Germinal center (tissue), 1 donor: ENCODE measurements around the gene SLC4A11.
"Not testable (repeated sequence)": the region's sequence is repeated elsewhere in the genome, so short reads cannot be mapped to it uniquely, and the experiment has no call there.

Experiments used
- DNase-seq: peaks from one replicate; pipeline ENCODE4 v3.0.0; 2012; ENCODE audit warnings: mixed read lengths, low spot score

The SLC4A11 gene

DNA sequence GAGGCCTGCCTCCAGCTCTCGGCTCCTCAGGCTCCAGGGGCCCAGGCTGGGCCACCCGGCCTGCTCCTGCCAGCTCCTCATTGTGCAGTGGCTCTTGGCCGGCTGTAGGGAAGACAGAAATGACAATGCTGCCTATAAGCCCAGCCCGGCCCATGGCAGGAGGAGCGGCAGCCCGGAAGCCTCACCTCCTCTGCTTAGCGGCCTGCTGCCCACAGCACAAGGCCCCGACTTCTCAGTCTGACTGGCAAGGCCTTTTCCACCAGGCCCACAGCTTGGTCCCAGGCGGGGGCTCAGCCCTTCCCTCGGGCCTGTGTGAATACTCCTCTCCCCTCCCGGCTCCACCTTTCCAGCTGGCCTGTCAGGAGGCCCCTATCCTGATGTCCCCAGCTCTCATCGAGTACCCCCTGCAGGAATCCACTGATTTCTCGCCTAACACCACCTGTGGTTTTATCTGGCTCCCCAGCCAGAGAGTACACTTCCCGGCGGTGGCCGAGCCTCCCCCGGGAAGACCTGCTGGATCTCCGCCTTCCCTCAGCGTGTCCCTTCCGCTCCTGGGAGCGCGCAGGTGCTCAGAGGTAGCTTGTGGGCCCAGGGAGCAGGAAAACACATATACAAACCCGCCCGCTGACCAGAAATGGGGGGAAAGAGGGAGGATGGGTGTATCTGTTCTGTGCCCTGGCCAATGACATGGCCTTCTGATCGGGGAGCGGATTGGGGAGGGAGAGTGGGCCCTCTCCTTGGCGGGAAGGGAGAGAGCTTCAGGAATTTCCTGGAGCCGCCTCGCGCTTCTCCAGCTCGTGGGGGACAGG, 35.5 kb downstream of the SLC4A11 start:
- peak; percentile 27 for DNase-seq

DNA sequence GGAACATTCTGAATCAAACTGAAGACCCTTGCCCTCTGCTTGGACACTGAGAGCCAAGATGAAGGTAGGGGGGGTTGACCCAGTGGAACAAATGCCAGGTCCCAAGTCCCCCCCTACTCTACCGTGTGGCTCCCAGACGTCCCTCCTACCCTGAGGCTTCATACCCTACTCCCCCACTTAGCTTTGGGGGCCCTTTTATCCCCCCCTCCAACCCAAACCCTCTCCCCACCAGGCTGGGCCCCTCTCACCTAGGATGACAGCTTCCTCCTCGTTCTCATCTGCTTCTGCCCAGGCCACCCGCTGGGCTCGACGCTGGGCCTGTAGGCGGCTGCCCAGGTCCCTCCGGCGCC, 36.0 kb downstream of the SLC4A11 start:
- DNase-seq = no peak

DNA sequence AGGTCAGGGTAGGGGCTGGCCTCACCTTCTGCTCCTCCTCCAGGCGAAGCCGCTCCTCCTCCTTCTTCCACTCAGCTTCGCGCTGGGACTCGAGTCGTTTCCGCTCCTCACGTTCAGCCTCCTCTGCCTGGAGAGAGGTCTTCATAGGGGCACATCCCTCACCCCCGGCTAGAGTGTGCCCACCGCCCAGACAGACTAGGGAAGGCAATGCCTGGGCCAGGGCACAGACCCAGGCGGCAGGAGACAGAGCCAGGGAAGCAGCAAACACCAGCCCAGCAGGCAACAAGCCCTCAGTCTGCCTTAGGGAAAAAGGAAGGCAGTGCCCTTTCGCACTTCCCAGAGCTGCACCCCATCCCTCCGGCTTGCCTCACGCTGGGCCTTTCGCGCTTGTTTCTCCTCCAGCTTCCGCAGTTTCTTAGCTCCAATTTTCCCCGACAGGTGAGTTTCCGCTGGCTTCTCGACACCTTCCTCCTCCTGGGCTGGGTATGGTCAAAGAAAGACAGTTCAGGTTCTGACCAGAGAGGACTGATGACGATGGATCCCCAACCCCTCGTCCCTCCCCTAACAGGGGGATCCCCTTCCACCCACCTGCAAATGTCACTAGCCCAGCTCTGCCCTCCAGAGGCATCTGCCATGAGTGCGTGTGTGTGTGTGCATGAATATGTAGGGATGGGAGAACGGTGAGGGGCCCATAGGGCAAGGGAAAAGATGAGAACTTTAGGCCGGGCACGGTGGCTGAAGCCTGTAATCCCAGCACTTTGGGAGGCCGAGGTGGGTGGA, 38.8 kb downstream of the SLC4A11 start:
- DNase-seq = no peak

DNA sequence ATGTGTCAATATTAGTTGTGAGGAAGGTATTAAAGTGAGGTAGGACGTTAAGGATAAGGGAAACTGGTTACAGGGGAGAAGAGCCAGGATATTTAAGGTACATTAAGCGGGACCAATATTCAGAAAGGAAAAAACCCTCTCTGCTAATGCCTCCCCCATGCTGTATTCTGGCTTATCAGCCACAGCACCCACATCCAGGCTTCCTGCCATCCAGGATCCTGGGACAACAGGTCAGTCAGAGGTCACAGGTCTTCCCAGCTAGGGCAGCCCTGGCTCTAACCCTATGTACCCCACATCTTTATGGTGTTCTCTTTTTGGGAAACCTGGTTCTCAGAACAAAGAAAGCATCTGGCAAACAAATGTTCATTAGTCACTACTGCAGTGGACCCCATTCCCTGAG, 39.8 kb downstream of the SLC4A11 start:
- no peak for DNase-seq

DNA sequence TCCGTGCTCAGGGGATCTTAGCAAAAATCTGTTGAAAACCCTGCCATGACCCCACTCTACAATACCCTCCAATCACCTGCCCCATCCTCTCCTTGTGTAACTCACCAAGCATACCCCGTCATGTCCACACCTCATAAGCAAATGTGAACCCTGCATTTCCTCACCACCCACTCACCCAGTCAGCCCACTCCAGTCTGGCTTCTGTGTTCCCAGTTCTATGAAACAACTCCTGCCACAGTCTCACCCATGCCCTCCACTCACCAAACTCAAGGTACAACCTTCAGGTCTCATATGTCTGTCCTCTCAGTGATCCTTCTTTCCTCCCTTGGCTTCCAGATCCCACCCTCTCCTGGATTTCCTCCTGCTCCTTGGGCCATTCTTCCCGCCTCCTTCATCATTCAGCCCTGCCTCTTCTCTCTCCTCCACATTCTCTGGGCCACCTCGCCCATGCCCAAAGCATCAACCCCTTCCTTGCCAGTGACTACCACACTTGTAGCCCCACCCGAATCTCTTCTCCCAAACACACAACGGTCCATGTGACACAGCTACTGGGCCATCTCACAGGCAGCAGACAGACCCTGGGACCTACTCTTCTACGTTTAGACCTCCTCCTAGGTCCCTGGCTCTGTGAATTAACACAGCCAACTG, 43.3 kb downstream of the SLC4A11 start:
- no peak for DNase-seq

DNA sequence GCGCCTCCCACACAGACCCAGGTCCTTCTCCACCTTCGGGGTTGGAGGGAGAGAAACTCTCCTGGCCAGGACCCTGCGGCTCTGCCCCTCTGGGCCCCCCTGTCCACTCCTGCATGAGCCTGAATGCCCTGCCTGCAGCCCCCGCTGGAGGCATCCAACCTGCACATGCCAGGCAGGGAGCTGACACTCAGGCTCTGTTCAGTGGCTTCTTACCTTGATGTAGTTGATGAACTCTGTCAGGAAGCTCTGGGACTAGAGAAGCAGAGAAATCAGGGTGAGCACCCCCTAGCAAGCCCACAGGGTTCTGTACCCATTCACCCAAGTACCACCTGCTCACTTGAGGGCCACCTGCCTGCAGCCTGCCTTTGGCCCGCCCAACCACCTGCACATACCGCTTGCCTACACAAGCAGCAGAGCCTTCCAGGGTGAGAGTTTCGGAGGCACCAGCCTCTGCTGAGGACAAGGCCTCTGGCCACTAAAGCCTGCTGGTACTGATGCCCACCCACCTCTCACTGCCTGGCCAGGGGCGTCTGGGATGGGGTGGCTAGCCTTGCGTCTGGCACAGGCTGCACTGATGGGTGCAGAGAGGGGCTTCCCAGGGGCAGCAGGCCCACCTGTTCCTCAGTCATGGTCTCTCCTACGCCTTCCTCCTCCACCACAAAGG, 44.2 kb downstream of the SLC4A11 start:
- DNase-seq = no peak

DNA sequence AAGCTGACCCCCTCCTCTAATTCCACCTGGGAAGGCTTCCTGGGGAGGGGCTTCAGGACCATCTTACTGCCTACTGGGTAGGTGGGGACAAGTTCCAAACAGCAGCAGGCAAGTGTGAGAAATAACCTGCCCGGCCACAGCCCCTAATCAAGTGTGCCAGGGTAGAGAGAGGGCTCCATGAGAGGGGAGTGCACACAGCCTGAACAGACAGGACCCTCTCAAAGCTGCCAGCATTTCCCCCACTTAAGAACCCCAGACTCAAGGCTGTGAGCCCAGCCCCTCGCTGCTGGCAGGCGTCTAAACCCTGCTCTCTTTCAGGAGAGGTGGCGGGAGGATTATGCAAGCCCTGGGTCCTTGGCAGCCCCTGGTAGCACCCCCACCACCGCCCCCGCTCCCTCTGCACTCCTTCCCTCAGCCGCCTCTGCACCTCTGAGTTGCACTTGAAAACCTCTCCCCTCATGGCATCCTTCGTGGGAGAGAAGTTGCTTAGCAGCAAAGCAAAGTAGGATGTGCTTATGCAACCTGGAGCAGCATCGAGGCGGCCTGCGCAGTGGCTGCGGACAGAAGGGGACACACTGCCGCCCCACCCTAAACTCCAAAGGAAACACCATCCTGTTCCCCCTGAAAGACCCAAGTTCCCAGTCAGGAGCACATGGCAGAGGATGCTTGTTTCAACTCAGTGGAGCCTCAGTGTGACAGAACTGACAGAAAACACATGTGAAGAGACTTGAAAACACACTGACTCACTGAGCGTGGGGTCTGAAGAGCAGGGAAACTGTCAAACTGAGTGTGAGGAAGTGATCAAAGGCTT, 45.0 kb downstream of the SLC4A11 start:
- no peak for DNase-seq

DNA sequence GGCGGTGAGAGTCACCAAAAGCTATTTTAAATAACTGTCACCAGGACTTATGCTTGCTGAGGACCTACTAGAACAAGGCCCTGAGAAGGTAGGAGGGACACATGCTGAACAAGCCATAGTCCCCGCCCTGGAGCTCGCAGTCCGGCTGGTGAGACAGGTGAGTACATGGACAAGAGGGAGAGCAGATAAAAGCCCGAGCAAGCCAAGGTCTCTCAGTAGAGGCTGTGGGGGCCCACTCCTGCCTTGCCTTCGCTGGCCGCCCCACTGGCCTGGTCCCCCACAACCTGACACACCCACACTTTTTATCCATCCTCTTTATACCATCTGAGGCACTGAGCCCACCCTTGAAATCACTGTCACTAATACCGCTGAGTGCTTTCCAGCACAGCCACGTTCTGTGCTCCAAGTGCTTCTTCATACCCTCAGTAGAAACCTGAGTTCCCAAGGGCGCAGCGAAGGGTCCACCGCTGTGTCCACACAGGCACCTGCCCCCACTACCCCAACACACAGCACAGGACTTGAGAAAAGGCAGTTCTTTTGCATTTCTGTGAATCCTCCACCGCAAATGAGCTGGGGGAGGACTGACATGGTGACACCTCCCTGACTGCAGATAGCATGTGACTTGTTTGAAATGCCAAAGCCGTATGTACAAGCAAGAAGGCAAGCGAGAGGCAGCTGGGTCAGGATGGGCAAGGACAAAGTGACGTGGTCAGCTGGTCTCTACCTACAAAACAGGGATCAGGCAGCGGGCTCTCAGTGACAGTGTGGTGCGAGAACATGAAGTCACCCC, 46.6 kb downstream of the SLC4A11 start:
- no peak for DNase-seq

DNA sequence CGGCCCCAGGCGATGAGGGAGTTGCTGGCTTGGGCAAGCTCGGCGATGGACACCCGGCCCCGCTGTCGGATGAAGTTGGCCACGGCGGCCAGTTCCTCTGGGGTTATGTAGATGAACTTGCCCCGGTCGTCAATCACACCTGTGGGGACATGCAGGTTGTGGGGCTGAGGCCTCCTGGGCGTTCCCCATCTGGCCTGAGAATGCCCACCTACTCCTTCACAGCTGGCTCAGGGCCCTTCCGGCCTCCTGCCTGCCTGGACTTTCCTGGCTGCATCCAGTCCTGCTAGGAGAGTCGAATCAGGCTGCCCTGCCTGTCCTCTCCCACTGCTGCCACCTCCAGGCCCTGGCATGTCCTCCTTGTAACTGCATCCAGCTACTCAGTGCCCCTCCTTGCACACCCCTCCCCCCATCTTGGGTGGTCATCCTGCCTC, 48.3 kb downstream of the SLC4A11 start:
- no peak for DNase-seq

DNA sequence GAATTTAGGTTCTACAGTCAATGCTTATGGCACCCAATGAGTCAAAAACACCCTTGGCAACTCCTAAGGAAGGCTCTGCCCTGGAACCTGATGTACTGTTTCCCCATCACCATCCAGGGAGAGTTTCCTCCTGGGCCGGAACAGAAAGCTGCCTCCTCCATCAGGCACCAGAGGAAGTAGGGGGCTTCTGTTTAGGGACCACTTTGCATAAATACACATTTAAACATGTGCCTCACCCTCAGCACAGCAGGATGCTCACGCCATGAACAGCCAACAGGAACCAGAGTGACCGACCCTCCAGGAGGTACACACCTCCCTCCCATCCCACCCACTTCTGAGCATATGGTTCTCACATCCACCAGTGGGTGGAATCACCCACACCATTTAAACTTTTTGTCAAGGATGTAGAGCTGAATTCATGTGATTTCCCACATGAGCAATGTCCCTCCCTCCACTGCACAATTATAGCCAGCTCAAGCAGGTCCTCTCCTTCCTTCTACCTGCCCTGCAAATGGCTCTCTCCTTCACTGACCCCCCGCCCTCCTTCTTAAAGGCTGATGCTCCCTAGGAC, 49.3 kb downstream of the SLC4A11 start:
- DNase-seq = no peak

DNA sequence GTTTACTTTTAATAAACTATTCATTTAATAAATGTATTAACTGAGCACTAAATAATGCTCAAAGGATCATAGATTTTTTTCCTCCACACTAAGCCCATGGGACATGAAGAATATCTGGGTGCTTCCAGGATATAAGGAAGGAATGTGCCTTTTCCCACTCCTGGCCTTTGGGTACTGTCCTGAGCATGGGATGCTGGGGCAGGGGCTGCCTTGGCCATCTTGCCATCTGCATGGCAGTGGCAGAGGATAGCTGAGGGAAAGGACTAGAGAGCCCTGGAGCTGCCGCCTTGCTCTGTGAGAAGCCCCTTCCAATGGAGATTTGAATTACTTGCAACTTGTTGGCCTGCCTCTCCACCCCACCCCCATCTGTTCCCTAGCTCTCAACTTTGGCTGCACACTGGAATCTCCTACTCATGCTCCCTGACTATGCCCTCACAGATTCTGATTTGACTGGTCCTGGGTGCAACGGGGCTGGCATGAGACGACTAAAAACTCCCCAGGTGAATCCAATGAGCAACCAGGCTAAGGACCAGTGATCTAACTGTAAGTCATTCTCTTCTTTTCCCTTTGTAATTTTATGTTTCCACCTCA, 50.1 kb downstream of the SLC4A11 start:
- no peak for DNase-seq

DNA sequence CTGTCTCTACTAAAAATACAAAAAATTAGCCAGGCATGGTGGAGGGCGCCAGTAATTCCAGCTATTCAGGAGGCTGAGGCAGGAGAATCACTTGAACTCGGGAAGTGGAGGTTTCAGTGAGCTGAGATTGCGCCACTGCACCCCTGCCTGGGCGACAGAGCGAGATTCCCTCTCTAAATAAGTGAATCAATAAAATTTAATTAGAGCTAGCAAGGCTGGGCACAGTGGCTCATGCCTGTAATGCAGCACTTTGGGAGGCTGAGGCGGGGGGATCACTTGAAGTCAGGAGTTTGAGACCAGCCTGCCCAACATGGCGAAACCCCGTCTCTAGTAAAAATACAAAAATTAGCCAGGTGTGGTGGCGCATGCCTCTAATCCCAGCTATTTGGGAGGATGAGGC, 51.1 kb downstream of the SLC4A11 start:
- DNase-seq = not testable (repeated sequence)

DNA sequence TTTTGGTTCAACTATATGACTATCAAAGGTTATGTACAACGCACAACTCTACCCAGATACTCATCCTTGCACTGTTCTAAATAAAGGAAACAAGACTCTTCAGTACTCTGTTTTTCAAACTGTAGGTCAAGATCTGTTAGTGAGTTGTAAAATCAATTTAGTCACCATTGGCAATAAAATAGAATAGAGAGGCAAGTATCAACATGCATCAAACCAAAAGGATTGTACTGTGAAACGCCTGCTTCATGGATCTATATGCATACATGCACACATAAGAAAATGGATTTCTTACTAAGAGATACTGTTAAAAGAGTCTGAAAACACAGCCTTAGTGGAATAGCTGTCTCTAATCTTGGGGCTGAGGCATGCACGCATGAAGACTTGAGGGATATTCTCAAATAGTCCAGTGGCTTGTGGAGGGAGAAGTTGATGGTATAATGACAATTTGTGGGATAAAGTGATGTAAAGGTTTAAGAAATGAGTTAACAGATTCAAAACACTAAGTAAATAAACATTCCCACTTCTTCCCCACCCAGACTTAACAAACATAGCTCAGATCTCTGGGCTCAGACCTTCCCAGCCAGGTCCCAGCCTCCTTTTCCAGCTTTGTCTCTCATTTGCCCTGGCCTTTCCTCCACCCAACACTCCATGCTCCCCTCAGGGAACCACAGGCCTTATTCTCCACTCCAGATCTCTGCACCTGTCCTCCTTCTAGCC, 54.9 kb downstream of the SLC4A11 start:
- no peak for DNase-seq

DNA sequence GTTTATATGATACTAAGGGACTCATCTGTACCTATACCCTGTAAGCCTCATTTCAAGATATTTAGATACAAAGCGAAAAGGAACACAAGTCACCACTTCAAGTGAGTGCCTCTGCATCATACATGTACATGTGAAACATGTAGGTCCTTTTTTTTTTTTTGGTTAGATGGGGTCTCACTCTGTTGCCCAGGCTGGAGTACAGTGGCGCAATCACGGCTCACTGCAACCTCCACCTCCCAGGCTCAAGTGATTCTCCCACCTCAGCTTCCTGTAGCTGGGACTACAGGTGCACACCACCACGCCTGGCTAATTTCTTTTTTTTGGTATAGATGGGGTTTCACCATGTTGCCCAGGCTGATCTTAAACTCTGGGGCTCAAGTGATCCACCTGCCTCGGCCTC, 56.6 kb downstream of the SLC4A11 start:
- not testable (repeated sequence) for DNase-seq

DNA sequence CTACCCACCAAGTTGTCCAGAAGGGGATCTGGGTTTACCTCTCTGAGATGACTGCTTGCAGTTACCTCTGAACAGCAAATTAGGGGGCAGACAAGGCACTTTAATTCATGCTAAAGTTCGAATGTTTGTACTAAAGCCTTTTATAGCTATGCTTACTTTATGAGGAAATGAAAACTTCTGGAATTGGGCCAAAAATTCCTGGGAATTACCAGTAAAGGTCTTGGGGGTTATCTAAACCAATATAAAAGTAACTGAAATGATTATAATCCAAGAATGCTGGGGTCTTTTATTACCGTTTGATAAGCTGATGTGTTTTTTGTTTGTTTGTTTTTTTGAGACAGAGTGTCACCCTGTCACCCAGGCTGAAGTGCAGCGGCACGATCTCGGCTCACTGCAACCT, 57.7 kb downstream of the SLC4A11 start:
- no peak for DNase-seq

DNA sequence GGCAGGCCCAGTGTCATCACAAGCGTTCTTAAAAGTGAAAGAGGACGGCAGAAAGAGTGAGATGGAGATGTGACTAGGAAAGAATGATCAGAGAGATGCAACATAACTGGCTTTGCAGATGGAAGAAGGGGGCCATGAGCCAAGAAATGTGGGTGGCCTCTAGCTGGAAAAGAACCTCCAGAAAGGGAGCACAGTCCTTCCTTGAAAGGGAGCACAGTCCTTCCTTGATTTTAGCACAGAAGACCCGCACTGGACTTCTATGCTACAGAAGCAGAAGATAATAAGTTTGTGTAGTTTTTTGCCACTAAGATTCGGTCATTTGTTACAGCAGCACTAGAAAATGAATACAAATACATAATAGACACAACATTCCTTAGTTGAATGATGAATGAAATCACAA, 58.7 kb downstream of the SLC4A11 start:
- DNase-seq = no peak

DNA sequence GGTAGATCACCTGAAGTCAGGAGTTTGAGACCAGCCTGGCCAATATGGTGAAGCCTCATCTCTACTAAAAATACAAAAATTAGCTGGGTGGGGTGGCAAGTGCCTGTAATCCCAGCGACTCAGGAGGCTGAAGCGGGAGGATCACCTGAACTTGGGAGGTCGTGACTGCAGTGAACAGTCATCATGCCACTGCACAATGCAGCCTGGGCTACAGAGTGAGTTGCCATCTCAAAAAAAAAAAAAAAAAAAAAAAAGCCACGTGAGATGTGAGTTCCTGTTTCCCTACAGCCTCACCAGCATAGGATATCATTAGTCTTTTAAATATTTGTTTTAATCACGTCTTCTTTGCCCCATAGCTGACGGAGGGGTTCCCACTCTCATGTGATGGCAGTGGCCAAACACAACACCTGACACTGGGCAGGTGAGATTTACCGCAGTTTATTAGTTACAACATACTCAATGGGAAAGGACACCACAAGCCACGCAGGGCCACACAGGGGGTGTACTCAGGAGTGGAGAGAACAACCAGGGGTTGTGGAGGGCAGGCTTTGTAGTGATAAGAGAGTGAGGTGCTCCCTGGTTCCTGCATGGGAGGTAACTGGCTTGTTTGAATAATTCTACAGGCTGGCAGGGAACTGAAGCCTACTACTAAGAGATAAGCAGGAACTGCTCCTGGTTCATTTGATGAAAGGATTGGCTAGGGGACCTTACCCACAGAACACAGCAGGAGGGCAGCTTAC, 61.1 kb downstream of the SLC4A11 start:
- DNase-seq = no peak
